ENCODE data around the gene FAM171A1. TPM values are rescaled to one million over a fixed set of nuclear protein-coding genes. Genes with fewer than 3 reads are reported as not detected.

Gene FAM171A1
- total and polyA plus RNA-seq, 5 experiments from 2014 or later, result 6.1 to 16.0 (median 12.9) TPM

DNA sequence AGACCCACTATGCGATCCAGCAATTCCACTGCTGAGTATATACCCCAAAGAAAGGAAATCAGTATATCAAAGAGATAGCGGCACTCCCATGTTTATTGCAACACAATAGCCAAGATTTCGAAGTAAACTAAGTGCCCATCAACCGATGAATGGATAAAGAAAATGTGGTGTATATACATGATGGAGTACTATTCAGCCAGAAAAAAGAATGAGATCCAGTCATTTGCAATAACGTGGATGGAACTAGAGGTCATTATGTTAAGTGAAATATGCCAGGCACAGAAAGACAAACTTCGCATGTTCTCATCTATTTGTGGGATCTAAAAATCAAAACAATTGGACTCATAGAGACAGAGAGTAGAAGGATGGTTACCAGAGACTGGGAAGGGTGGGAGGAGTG is 195.5 kb downstream of the FAM171A1 start:
- peaks cover 17 to 33% (median 29%) of the 10 kb centered on the region in 4 donors for H3K4me1 Mint-ChIP-seq
- POLR2A ChIA-PET, result no interaction called here
- H3K27me3 Mint-ChIP-seq, result no peaks in the 10 kb centered on the region
- ATAC-seq (no peak), DNase-seq (no peak)
- H3K27ac Mint-ChIP-seq, result no peak overlapping the region
- H3K4me3 Mint-ChIP-seq, result no peak overlapping the region
- peaks cover 0 to 1% (median 0%) of the 10 kb centered on the region in 9 donors for H3K9me3 Mint-ChIP-seq
- no peaks in the 10 kb centered on the region for H3K36me3 Mint-ChIP-seq

DNA sequence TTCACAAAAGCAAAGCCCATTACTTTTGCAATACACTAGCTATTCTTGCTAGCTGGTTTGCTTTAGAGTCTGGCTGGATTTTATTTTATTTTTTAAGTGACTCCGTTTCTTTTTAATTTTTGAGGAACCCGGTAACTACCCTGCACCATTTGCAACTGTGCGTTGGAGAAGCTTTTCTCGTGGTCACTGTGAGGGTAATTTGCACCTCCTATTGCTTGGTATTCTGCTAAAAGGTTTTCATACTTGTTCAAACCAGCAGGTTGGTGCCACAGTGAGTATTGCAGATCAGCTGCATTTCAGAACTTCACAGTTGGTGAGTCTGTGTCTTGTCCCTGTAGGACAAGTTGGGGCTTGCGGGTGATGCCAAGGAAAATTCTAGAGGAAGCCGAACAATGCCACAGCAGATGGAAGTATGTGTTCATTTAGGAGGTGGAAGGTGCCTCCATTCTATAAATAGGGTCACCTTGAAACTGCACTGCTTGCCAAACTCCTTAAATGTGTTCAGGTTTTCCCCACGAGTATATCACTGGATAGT is 198.7 kb downstream of the FAM171A1 start:
- Mint-ChIP-seq H3K4me1 (peaks cover 24 to 50% (median 45%) of the 10 kb centered on the region in 4 donors), H3K36me3 (no peaks in the 10 kb centered on the region), H3K9me3 (no peaks in the 10 kb centered on the region), H3K27ac (peak overlapping the region; percentile 24 to 87 (median 76)), H3K27me3 (no peaks in the 10 kb centered on the region), H3K4me3 (peak overlapping the region in 4 of 10 donors; percentile 8 to 40 (median 24))
- ATAC-seq (no peak), DNase-seq (no peak)
- POLR2A ChIA-PET, result interaction anchor here (1.0 to 8.7 kb wide), 6 partner anchors 9 to 36 kb away, joined by 3 to 181 read pairs (median 5); no protein-coding TSS in a partner anchor

DNA sequence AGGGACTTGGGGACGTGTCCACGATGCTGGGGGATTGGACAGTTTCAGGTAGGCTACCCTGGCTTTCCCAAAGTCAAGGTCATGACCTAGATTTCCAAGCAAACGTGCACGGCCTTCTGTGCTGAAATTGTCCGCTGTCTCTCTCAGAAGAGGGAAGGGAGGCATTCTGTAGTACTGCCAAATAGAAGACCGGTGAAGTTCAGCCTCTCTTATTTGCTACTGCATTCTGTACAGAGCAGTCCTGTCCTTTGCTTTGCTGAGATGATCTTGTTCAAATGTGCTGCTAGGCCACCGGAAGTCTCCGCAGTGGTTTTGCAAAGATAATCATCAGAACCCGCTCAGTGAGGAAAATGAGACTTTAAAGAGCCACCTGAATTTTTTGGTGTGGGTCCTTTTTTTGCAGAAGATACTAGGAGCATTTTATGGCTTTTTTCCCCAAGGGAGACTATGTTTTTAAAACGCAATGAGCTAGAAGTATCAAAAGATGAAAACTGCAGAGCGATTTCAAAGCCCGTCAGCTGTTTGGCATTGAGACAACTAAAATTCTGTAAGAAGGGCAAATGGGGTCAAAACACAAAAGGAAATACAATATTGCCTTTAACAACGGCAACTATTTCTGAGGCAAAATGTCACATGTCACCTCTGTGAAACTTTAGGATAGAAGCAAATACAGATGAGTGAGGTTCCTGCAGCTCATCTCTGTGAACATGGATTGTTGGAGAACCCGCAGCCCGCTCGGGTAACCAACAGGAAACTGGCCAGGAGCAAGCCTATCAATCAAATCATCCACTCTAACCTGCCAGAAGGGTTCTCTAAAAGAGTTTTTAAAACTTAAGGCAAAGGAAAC is 201.3 kb downstream of the FAM171A1 start:
- Mint-ChIP-seq H3K4me3 (peak overlapping the region; percentile 76 to 97 (median 88)), H3K27me3 (no peaks in the 10 kb centered on the region), H3K9me3 (no peaks in the 10 kb centered on the region), H3K36me3 (no peaks in the 10 kb centered on the region), H3K27ac (peak overlapping the region; percentile 70 to 97 (median 94)), H3K4me1 (peaks cover 29 to 71% (median 62%) of the 10 kb centered on the region in 4 donors)
- peak; percentile 34 to 41 for ATAC-seq
- DNase-seq, result peak; percentile 20 to 82 (median 60)
- POLR2A ChIA-PET, result interaction anchor here (0.7 to 8.7 kb wide), 16 partner anchors 9 to 1381 kb away, joined by 3 to 181 read pairs (median 6); partner anchors contain the start of gene RPP38

DNA sequence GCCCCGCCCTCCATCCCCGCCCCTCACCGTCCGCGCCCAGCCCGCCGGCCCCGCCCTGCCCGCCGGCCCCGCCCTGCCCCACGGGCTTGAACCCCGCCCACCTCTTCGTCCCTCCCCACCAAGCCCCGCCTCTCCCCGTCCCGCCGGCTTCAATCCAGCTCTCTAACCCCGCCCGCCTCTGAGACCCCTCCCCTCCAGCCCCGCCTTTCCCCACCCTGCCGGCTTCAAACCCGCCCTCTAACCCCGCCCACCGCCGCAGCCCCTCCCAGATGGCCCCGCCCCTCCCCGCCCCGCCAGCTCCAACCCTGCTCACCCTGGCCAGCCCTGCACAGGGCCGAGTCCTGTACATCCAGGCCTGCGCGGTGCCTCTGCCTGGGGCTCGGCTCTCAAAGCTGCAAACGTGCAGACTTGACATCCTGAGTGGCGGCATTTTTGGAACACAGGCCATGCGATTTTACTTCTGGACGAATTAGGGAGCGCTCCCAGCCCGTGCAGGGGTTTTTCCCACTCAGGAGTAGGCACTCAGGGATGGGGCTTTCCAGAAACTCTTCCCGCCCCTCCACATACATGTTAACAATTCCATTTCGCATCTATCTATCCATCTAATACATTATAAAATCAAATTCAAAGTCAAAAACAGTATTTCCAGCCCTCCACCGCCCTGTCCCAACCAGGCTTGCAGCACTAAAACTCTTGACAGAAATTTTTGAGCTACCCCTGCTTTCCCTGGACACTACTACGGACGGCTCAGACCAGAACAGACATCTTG is 202.1 kb downstream of the FAM171A1 start:
- Mint-ChIP-seq H3K4me1 (peaks cover 31 to 71% (median 61%) of the 10 kb centered on the region in 4 donors), H3K27ac (peak overlapping the region; percentile 70 to 97 (median 94)), H3K4me3 (peak overlapping the region; percentile 76 to 97 (median 88)), H3K36me3 (no peaks in the 10 kb centered on the region), H3K9me3 (no peaks in the 10 kb centered on the region), H3K27me3 (no peaks in the 10 kb centered on the region)
- POLR2A ChIA-PET, result interaction anchor here (0.7 to 8.7 kb wide), 23 partner anchors 9 to 1380 kb away, joined by 3 to 181 read pairs (median 5); partner anchors contain the start of genes FAM171A1, MEIG1 and RPP38
- DNase-seq (peak; percentile 85 to 99 (median 94)), ATAC-seq (peak; percentile 49 to 69)

- DNase-seq (peak in 4 of 10 donors; percentile 57 to 85 (median 82)), ATAC-seq (peak; percentile 75 to 78)
- POLR2A ChIA-PET, result interaction anchor here (0.8 to 8.7 kb wide), 20 partner anchors 10 to 210 kb away, joined by 3 to 181 read pairs (median 5); partner anchors contain the start of genes FAM171A1, MEIG1 and RPP38
- no peaks in the 10 kb centered on the region for H3K27me3 Mint-ChIP-seq
- H3K4me3 Mint-ChIP-seq, result peak within 1 kb of the TSS; percentile 91 to 99 (median 95)
- peaks cover 31 to 76% (median 65%) of the 10 kb centered on the region in 4 donors for H3K4me1 Mint-ChIP-seq
- H3K9me3 Mint-ChIP-seq, result no peaks in the 10 kb centered on the region
- H3K36me3 Mint-ChIP-seq, result peaks cover 0 to 5% (median 3%) of the 10 kb centered on the region in 3 donors
- peak within 1 kb of the TSS; percentile 70 to 97 (median 94) for H3K27ac Mint-ChIP-seq
Measured at GRCh38 chr10:15168291-15168785, 202.8 kb downstream of the FAM171A1 start, which contains the start of gene NMT2. TSS of gene NMT2 (minus strand) at chr10:15168693. CDS start at chr10:15168612, 81 bp downstream.

DNA sequence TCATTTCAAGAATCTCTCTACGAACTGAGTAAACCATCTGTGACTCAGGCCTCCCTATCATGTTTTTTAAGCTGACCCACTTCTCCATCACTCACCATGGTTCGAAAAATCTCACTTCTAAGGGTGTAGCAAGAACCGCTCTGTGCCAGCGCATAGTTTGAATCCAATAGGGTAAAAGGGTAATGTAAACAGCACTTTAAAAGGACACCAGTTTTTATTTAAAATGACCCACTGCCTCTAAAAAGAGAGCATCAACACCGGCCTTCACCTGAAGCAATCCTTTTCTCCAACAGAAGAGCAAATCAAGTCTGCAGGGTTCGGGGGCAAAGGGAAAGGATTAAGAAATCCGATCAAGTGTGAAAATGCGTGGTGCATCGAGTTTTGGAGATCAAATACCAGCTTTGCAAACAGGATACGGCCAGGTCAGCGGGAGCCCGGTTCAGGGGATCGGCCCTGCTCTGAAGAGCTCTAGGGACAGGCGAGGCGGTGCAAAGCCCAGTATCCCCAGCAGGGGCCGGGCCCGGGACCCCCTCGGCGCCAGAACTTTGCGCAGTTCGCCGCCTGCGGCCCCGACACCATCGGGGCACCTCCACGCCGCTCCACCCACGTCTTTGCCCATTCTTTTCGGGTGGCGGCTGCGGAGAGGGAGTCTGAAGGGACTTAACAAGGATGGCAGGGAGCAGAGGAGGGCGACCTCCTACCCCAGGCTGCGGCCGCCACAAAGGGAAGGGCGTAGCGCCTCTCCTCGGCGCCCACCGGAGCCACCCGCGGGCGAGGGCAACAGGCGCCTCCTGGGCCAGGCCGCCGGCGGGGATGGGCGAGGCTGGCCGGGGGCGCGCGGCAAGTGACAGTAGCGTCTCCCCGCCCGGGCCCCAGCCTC is 203.4 kb downstream of the FAM171A1 start:
- Mint-ChIP-seq H3K27ac (peak overlapping the region; percentile 69 to 93 (median 84)), H3K9me3 (no peaks in the 10 kb centered on the region), H3K36me3 (peaks cover 0 to 9% (median 3%) of the 10 kb centered on the region in 3 donors), H3K27me3 (no peaks in the 10 kb centered on the region), H3K4me3 (peak overlapping the region; percentile 85 to 99 (median 94)), H3K4me1 (peaks cover 28 to 75% (median 65%) of the 10 kb centered on the region in 4 donors)
- POLR2A ChIA-PET, result interaction anchor here (0.9 to 8.7 kb wide), 11 partner anchors 10 to 69 kb away, joined by 3 to 181 read pairs (median 5); no protein-coding TSS in a partner anchor
- ATAC-seq (peak; percentile 29 to 34), DNase-seq (peak in 9 of 10 donors; percentile 25 to 69 (median 48))

- no peaks in the 10 kb centered on the region for H3K27me3 Mint-ChIP-seq
Measured at GRCh38 chr10:15166325-15166724, 204.8 kb downstream of the FAM171A1 start.

GRCh38 chr10:15163253-15163828 is 207.7 kb downstream of the FAM171A1 start:
- peaks cover 27 to 78% (median 61%) of the 10 kb centered on the region in 4 donors for H3K4me1 Mint-ChIP-seq
- H3K27me3 Mint-ChIP-seq, result no peaks in the 10 kb centered on the region
- no peaks in the 10 kb centered on the region for H3K9me3 Mint-ChIP-seq
- ATAC-seq (no peak), DNase-seq (no peak)
- peak overlapping the region in 2 of 10 donors; percentile 56 to 61 for H3K27ac Mint-ChIP-seq
- POLR2A ChIA-PET, result interaction anchor here (0.9 kb wide), 1 partner anchor 206 kb away, joined by 7 read pairs; no protein-coding TSS in a partner anchor
- H3K4me3 Mint-ChIP-seq, result peak overlapping the region in 6 of 10 donors; percentile 6 to 29 (median 12)
- H3K36me3 Mint-ChIP-seq, result peaks cover 0 to 14% (median 3%) of the 10 kb centered on the region in 3 donors

More at GRCh38 chr10:15166325-15166724, 204.8 kb downstream of the FAM171A1 start:
- DNase-seq (no peak), ATAC-seq (no peak)
- Mint-ChIP-seq H3K27ac (peak overlapping the region in 6 of 10 donors; percentile 33 to 90 (median 58)), H3K36me3 (peaks cover 0 to 9% (median 3%) of the 10 kb centered on the region in 3 donors), H3K4me1 (peaks cover 28 to 79% (median 64%) of the 10 kb centered on the region in 4 donors), H3K9me3 (no peaks in the 10 kb centered on the region), H3K4me3 (peak overlapping the region; percentile 85 to 99 (median 92))
- POLR2A ChIA-PET, result interaction anchor here (0.8 to 8.7 kb wide), 5 partner anchors 17 to 42 kb away, joined by 3 to 181 read pairs (median 5); no protein-coding TSS in a partner anchor

All from naive thymus-derived CD8-positive, alpha-beta T cell (primary cell).